NCI-H128 (cell line): ENCODE results near the gene ZFYVE16.
A peak's percentile ranks its signal among the peaks of the same experiment; 100 is the strongest.
"Not testable (repeated sequence)": the region's sequence is repeated elsewhere in the genome, so short reads cannot be mapped to it uniquely, and the experiment has no call there.

Experiments used
- DNase-seq: peaks from one replicate; lab custom pipeline; 2025; ENCODE audit not compliant: unreplicated experiment; lab: John Stamatoyannopoulos, UW

ZFYVE16 gene

GRCh38 chr5:80487444-80487828 is 79.6 kb downstream of the ZFYVE16 start:
- DNase-seq: no peak

- DNase-seq: peak; percentile 92
Observed at GRCh38 chr5:80487829-80488721, 80.2 kb downstream of the ZFYVE16 start, which contains the start of gene FAM151B. TSS of gene FAM151B (plus strand) at chr5:80488100. CDS start at chr5:80488124, 24 bp downstream.

DNA sequence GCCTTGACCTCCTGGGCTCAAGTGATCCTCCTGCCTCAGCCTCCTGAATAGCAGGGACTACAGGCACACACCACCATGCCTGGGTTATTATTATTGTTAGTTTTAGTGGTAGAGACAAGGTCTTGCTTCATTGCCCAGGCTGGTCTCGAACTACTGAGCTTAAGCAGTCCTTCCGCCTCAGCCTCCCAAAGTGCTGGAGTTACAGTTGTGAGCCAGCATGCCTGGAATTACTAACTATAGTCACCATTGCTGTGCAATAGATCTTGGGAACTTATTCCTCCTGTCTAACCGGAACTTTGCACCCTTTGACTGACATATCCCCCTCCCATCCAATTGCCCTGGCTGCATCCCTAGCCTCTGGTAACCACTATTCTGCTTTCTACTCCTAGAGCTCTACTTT is 83.4 kb downstream of the ZFYVE16 start:
- DNase-seq: no peak

- no peak for DNase-seq
Observed at GRCh38 chr5:80492741-80493140, 84.9 kb downstream of the ZFYVE16 start.

DNA sequence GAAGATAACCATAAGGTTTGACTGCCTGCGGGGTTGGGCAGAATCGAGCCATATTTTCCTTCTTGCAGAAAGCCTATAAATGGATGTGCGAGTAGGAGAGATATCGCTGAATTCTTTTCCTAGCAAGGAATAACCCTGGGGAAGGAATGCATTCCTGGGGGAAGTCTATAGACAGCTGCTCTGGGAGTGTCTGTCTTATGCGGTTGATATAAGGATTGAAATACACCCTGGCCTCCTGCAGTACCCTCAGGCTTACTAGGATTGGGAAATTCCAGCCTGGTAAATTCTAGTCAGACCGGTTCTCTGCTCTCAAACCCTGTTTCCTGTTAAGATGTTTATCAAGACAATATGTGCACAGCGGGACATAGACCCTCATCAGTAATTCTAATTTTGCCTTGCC is 85.6 kb downstream of the ZFYVE16 start:
- DNase-seq: not testable (repeated sequence)

DNA sequence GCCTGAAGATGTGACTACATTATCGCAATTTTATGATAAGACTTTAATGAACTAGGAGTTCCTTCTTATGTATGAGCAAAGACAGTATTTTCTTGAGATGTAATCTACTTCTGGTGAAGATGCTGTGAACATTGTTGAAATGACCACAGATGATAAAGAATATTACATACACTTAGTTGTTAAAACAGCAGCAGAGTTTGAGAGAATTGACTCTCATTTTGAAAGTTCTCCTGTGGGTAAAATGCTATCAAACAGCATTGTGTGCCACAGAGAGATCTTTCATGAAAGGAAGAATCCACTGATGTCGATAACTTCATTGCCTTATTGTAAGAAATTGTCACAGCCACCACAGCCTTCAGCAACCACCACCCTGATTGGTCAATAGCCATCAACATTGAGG is 88.0 kb downstream of the ZFYVE16 start:
- no peak for DNase-seq

DNA sequence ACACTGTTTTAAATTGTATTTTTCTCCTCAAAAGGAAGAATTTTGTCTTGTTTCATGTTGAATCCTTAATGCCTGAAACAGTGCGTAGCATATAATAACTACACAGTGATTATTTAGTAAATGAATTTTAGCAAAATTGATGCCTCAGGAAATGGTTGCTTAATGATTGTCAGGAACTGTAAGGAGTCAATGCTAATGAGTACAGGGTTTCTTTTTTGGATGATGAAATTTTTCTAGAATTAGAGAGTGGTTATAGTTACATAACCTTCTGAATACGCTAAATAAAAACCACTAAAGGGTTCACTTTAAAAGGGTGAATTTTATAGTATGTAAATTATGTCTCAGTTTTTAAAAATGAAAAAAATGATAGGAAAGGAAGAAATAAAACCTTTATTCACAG is 94.9 kb downstream of the ZFYVE16 start:
- no peak for DNase-seq

DNA sequence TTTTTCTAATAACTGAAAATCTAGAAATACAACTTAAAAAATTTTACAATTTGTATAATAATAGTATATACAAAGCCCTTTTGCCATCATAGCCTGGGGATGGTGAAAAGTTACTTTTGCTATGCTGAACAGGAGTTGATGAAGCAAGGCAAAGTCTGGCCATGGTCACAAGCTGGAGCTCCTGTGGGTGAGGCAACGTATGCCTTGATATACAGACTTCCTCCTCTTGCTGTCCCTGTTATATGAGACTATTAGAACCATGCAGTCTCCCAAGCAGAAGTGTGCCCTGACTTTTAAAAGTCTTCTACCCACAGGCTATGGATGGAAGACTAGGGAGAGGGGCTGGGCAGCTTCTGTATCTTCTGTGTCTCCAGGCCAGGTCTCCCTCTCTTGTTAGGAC is 95.8 kb downstream of the ZFYVE16 start:
- no peak for DNase-seq

- DNase-seq: no peak
Observed at GRCh38 chr5:80504833-80505232, 97.0 kb downstream of the ZFYVE16 start.

GRCh38 chr5:80507663-80508062 is 99.8 kb downstream of the ZFYVE16 start:
- DNase-seq: no peak

DNA sequence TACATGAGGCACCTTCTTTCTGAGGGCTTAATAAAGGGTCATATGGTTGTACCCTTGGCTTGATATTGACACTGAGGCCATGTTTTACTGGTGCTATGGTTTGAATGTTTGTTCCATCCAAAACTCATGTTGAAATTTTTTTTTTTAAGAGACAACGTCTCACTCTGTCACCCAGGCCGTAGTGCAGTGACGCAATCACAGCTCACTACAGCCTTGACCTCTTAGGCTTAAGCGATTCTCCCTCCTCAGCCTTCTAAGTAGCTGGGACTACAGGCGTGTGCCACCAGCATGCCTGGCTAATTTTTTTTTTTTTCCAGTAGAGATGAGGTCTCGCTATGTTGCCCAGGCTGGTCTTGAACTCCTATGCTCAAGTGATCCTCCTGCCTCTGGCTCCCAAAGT is 101.0 kb downstream of the ZFYVE16 start:
- no peak for DNase-seq

- DNase-seq: no peak
Observed at GRCh38 chr5:80509362-80509761, 101.5 kb downstream of the ZFYVE16 start.

DNA sequence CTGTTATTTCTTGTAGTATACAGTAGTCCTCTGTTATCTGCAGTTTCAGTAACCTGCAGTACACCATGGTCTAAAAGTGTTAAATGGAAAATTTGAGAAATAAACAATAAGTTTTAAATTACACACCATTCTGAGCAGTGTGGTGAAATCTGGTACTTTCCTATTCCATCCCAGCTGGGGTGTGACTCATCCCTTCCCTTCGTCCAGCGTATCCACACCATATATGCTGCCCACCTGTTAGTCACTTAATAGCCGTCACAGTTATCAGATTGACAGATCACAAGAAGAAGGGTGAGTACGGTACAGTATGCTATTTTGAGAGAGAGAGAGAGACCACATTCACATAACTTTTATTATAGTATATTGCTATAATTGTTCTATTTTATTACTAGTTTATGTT is 109.0 kb downstream of the ZFYVE16 start:
- no peak for DNase-seq
